GM10847 (cell line): ENCODE data around the gene RIPOR2.

Experiments
- POLR2A ChIP-seq: IDR thresholded peaks from 2 replicates; pipeline ENCODE4 v1.6.1; 2011; ENCODE audit not compliant: insufficient read length; ENCODE audit errors: extremely low read depth

The RIPOR2 gene

DNA sequence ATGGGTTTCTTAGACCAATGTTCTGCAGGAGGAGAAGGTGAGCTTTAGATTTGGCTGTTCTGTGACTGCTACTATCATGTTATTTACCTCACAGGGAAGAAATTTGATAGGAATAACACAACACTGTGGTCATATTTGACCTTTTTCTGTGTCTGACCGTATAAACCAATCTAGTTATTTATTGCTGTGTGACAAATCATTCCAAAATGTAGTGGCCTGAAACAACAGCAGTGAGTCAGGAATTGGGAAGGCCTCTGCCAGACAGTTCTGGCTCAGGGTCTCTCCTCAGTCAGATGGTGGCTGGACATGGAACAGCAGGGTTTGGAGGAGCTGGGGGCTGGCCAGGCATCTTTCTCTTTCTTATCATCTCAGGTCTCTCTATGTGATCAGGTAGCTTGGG, 33.0 kb downstream of the RIPOR2 start:
- TF ChIP-seq POLR2A: no peak

DNA sequence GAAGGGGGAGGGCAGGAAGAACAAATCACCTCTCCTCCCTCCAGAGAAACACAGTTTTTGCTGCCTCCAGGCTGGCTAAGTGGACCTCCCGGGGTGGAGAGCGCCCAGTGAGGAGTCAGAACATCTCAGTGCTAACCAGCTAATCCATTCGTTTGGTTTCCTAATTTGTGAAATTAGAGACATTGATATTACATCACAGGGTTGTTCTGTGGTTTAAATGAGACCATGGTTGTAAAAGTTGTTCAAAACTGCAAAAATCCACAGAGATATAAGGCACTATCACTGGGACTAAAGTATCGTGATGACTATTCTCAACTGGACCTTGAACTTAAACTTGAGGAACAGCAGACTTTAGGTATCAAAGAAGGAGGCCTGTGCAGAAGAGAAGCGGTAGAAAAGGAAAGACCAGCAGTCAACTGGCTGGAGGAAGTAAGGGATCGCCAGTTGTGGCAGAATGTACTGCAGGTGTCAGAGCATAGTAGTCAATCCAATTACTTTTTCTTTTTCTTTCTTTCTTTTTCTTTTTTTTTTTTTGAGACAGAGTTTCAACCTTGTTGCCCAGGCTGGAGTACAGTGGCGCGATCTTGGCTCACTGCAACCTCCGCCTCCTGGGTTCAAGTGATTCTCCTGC, 33.9 kb downstream of the RIPOR2 start:
- no peak for TF ChIP-seq POLR2A

DNA sequence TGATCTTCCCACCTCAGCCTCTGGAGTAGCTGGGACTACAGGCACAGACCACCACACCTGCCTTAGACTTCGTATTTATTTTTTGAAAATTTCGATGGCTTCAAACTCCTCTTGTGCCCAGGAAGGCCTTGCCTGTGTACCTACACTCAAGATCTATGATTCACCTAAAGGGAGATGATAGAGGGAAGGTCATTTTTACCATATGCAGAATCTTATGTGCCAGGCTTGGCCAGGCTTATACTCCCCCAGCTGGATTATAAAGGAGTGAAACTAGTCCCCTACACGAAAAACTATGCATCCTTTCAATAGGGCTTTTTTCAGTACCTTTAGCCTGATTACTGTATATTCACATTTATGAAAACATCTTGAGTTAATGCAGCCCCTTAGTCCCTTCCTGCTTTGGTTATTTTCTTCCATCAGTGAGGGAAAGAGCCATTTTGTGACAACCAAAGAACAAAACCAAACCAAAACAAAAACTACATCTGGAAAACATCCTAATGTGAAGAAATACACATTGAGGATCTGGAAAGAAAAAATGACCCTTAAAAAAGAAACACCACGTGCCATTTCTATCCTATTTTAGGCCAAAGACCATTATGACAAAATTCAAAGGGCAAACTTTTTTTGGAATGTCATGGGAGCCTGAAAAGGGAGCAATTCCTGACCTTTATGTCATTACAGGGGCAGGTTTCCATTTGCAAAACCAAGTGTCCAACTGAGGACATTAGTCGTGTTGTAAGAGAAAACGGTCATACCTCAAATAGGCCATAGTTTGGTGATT, 34.7 kb downstream of the RIPOR2 start:
- TF ChIP-seq POLR2A: no peak

DNA sequence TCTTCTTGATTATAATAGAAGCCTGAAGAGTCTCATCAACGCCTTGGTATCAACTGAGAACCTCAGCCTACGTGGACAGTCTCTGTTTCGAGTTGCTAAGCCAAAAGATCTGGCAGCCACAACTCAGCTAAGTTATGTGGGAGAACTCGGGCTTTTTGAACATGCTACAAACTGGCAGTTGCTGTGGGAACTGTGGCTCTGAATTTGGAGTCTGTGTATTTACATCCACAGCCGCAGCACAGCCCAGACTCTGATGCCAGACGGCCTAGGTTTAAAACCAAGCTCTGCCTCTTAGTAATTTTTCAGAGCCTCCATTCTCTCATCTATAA, 35.8 kb downstream of the RIPOR2 start:
- TF ChIP-seq POLR2A: no peak

DNA sequence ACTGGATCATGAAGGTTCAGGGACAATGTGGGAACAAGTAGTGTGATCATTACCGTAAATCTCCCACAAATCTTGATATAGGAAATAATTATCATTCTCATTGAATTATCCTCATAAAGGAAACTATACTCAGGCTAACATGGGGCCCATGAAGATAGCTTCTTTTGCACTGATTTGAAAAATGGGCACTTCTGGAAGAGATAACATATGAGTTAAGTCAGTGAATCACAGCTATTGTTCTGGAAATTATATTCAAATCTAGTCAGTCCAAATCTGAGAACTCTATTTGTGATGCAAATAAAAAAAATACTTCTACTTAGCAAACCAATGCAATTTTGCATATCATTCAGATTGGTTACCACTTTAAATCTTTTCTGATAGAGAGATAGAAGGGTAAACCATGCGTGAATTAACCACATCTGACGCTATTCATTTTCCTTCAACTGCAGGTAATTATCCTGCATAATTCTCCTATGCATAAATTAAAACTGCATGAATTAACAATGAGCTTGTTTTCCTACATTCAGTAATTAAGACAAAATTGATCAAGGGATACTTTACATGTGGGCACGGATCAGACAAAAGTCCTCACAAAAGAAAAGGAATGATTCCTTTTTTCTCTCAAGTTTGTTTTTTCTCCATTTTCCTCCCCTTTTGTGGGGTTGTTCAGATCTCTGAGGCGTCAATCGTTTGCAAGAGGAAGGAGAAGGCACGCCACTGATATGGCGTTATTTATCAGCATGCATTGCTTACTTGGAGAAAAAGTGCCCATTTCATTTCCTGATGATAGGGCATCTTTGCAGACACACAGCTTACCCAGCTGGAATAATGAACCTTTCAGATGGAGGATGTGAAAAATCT, 36.4 kb downstream of the RIPOR2 start:
- no peak for TF ChIP-seq POLR2A

DNA sequence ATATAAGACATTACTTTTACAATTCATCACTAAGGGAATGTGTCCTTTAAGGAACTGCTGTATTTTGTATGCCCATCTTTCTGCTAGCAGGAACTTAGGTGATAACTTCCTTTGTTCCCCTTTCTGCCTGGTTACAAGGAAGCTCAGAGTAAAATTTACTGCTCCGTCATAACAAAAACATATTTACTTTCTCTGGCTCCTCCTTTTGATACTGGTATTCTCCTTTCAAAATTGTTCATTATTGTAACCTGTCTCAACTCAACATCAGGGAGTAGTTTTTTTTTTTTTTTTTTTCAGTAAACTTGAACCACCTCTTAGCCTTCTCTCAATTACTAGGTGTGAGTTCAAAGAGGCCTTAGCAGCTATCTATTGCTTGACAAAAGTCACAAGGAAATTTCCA, 37.1 kb downstream of the RIPOR2 start:
- no peak for TF ChIP-seq POLR2A

DNA sequence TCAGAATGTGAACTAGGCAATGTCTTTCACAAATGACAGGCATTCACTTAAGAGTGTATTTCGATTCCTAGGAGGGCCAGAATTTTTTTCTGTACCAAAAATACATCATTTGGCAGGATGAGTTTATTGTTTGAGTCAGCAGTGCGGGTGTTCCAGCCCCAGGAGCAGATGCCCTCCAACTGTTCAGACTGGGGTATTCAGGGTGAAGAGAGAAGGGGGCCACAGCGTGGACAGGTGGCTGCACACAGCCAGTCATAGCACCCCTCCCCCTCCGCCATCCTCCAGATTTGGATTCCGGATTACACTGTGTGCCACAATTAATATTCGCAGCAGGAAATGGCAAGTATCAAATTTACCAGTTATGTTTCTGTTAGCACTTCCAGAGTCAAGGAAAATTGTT, 38.6 kb downstream of the RIPOR2 start:
- TF ChIP-seq POLR2A: no peak

DNA sequence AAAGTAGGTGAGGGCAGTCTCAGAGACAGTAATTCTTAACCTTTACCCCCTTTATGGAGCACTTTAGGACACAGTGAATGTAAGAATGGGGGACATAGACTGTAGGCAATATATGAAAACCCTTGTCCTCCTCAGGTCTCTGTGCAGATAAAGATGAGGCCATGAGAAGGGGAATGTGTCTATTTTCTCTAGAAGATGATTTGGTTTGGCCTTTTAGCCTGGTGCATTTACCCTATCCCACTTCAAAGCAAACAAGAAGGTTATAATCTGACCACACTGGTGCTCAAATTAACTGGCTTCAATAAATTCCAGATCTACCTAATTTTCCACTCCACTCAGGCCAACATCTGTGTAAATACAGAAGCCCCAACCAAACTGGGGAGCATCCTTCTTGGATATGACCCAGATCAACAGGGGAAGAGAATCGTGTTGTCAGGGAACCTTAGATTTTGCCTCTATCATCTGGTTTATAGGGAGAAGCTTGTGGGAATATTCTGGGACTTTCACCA, 42.4 kb downstream of the RIPOR2 start:
- no peak for TF ChIP-seq POLR2A

DNA sequence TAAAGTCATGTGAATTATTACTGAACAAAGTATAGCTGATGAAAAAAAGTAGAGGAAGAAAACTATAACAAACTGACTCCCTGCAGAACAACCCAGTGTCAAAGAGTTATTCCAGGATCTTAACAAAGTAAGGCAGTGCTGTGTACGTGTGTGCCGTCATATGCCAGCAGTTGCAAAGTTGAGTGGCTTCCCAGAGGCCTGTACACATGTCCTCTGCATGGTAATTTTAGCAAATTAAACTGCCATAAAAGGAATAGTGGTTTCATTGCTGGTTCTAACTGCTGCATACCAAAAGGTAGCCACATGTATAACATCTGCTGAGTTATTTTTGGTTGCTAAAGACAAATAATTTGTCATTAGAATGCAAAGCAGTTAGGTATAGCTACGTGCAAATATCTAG, 44.8 kb downstream of the RIPOR2 start:
- TF ChIP-seq POLR2A: no peak

DNA sequence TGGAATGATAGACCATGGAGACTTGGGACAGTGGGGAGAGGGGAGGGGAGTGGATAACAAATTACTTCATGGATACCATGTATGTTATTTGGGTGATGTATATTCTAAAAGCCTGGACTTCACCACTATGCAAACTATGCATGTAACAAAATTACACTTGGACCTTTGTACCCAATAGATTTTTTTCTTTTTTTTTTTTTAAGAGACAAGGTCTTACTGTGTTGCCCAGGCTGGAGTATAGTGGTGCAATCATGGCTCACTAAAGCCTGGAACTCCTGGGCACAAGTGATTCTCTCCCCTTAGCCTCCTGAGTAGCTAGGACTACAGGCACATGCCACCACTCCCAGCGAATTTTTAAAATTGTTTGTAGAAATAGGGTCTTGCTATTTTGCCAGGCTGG, 45.3 kb downstream of the RIPOR2 start:
- TF ChIP-seq POLR2A: no peak

DNA sequence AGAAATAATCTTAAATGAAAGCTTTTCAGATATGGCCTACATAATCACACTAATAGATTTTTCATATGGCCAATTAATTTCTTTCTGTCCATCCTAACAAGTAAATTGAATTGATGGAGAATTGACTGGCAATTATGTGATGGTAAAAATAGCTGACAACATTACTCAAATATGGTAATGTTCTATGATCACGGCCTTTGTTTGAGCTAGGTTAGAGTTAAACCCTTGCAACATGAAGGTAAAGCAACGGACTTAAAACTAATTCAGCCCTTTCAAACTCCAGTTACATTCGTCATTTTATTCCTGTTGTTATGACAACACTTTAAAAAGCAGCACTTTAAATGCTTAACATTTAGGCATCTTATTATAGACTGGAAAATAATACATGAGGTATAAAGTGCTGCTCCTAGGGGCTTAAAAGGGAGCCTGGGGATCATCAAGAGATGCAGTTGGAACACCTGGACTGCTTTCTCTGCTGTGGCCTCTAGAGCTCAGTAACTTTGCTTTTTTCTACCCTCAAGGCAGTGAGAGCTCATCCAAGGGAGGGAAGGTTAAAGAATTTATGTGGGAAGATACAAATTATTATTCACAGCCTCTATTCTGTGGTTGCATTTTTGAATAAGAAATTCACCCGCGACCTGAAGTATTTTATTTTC, 46.9 kb downstream of the RIPOR2 start:
- no peak for TF ChIP-seq POLR2A

DNA sequence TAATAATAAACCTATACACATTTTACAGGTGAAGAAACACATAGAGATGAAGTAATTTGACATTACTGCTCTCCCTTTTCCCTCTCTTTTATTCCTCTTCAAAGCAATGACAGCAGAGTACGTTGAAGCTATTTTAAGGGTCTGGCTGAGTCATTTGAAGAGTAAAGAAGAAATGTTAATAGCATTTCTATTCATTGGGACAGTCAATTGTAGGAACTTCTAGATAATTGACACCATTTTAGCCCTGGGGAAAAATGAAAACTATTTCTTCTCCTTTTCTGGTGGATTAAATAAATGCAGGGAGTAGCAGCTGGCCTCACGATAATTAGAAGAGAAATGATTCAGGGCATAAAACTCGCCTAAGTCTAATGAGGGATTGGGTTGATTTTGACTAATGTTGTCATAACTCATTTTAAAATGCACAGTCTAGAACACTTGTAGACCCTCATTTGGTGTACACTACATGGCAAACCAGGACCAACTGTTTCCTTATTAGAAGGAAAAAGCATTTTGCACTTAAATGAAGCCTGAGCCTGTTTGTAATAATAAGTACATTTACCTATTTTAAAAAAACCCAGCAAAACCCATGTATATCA, 48.1 kb downstream of the RIPOR2 start:
- TF ChIP-seq POLR2A: no peak

DNA sequence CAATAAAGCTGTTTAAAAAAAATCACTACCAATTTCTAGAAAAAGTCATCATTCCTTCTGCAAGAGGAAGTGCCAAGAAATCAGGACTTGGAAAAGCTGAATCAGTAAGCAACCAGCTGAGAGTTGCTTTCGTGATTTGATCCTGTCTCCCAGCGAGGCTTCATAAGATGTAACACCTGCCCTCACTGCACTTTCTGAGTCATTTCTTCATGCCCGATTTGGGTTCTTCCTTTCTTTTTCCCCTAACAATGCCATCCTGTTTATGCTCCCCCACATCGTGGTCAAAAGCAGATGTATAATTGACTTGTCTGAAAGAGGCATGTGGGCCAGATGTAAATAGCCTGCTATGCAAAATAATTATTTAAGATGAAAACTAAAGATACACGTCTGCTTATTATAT, 52.1 kb downstream of the RIPOR2 start:
- TF ChIP-seq POLR2A: no peak

DNA sequence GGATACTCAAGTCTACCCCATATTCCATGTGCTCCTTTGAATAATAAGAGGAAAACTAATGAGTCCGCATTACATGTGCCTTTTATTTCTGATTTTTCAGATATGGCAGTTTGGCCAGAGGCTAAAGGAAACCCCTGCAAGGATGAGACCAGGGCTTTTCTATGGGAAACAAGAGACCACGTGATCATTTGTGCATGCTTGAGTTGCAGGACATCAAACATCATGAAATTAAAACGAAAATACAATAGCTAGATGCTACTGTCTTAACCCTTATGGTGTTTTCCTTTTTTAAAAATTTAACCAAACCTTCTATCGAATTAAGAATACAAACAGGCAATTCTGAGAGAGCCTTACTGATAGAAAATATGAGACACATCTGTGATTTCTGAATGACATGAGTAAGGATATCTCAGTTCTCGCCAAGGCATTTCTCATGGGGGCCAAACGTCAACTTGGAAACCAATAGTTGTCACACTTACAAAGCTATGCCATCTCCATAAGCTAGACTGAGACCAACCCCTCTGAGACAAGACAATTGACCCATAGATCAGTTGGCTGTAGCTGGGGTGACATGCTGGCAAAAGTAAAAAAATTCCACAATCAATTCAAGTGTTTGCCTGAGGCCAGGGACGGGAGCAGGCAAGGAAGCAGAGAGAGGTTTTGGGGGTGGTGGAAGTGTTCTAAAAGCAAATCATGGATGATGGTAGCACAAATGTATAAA, 52.8 kb downstream of the RIPOR2 start:
- TF ChIP-seq POLR2A: no peak
